OCI-LY7 (cell line): ENCODE measurements around the gene CDKN1C. TPM values are rescaled to one million over a fixed set of nuclear protein-coding genes. Genes with fewer than 3 reads are reported as not detected.

Experiments used
- BruUV-seq: library from RNA; stranded (reverse); fragments of 400-500 nt; replicated peaks from 2 replicates; lab custom pipeline; 2021; lab: Mats Ljungman, UMichigan
- CTCF ChIA-PET: fragments of 300-600 bp; sonication (Branson Sonifier 250); formaldehyde crosslinking; loops from one replicate; lab custom pipeline; 2022; ENCODE audit warnings: antibody characterized with exemption; ENCODE audit not compliant: unreplicated experiment; lab: Charles Lee
- POLR2A ChIA-PET: fragments of 300-600 bp; sonication (Branson Sonifier 250); formaldehyde crosslinking; loops from one replicate; lab custom pipeline; 2022; ENCODE audit warnings: antibody characterized with exemption; lab: Charles Lee
- DNase-seq: peaks from one replicate; pipeline ENCODE4 v3.0.0-alpha.2; 2015; ENCODE audit warnings: low spot score
- H2AFZ ChIP-seq: fragments of 200-600 bp; sonication (generic), shearing (Covaris generic); 2 replicates; pipeline ENCODE4 v1.6.1; 2014; ENCODE audit warnings: mild to moderate bottlenecking, antibody characterized with exemption, low read length, moderate library complexity
- H3K27ac ChIP-seq: fragments of 200-600 bp; sonication (generic); 2 replicates; pipeline ENCODE4 v1.5.1; 2014; ENCODE audit warnings: mixed run types, low read depth, mild to moderate bottlenecking, moderate library complexity, low read length, inconsistent platforms; ENCODE audit not compliant: poor library complexity, severe bottlenecking
- H3K36me3 ChIP-seq: fragments of 200-600 bp; sonication (generic); 2 replicates; pipeline ENCODE4 v1.6.1; 2014; ENCODE audit warnings: mild to moderate bottlenecking, antibody characterized with exemption, low read length, moderate library complexity, mixed read lengths; ENCODE audit not compliant: insufficient read depth
- H3K4me1 ChIP-seq: fragments of 200-600 bp; sonication (generic); 2 replicates; pipeline ENCODE4 v1.5.1; 2014; ENCODE audit warnings: mild to moderate bottlenecking, low read length; ENCODE audit not compliant: insufficient read depth, poor library complexity, severe bottlenecking
- H3K4me2 ChIP-seq: fragments of 200-600 bp; sonication (generic); 2 replicates; pipeline ENCODE4 v1.6.1; 2014; ENCODE audit warnings: mild to moderate bottlenecking, low read length
- H3K4me3 ChIP-seq: fragments of 200-600 bp; sonication (generic); 2 replicates; pipeline ENCODE4 v1.5.1; 2014; ENCODE audit warnings: mild to moderate bottlenecking, low read depth, low read length; ENCODE audit not compliant: poor library complexity, severe bottlenecking
- H3K79me2 ChIP-seq: fragments of 200-600 bp; sonication (generic); 2 replicates; pipeline ENCODE4 v1.6.1; 2016; ENCODE audit warnings: low read depth, mild to moderate bottlenecking, low read length, moderate library complexity, mixed read lengths; ENCODE audit not compliant: insufficient read depth
- H3K9me2 ChIP-seq: fragments of 200-600 bp; sonication (generic); 2 replicates; pipeline ENCODE4 v1.6.1; 2016; ENCODE audit warnings: mild to moderate bottlenecking, low read length, mixed read lengths; ENCODE audit not compliant: insufficient read depth
- H3K9me3 ChIP-seq: fragments of 200-600 bp; sonication (generic); 2 replicates; pipeline ENCODE4 v1.6.1; 2014; ENCODE audit warnings: mild to moderate bottlenecking, mixed run types, low read length, mixed read lengths
- H4K20me1 ChIP-seq: fragments of 200-600 bp; sonication (generic); 2 replicates; pipeline ENCODE4 v1.6.1; 2014; ENCODE audit warnings: mild to moderate bottlenecking, antibody characterized with exemption, low read length, moderate library complexity, mixed read lengths; ENCODE audit not compliant: insufficient read depth
- CTCF ChIP-seq: fragments of 200-600 bp; sonication (generic); conservative IDR thresholded peaks from 2 replicates; pipeline ENCODE4 v1.5.1; 2014; ENCODE audit warnings: mild to moderate bottlenecking, antibody characterized with exemption, low read length, moderate library complexity, mixed read lengths
- EZH2phosphoT487 ChIP-seq: fragments of 200-600 bp; sonication (generic); IDR thresholded peaks from 2 replicates; pipeline ENCODE4 v1.6.1; 2018; ENCODE audit warnings: low read depth, borderline replicate concordance, mild to moderate bottlenecking, mixed run types, antibody characterized with exemption, low read length, moderate library complexity, mixed read lengths
- intact Hi-C: fragments of 100-400 bp; cut with micrococcal nuclease; formaldehyde crosslinking; loops from one replicate; pipeline ENCODE4 v1.10.0; 2022; ENCODE audit not compliant: unreplicated experiment
- total RNA-seq, 2 experiments: library from RNA; depleted of rRNA in 1 of 2; stranded (reverse); fragments of >200 nt in 1 of 2; shearing (Covaris generic) in 1 of 2; gene quantifications; 2 replicates each; pipeline ENCODE4 v1.2.3, GENCODE V29; 2014 to 2022

Gene CDKN1C
- total RNA-seq, 2 experiments from 2014 or later: 0.13 to 0.55 TPM

DNA sequence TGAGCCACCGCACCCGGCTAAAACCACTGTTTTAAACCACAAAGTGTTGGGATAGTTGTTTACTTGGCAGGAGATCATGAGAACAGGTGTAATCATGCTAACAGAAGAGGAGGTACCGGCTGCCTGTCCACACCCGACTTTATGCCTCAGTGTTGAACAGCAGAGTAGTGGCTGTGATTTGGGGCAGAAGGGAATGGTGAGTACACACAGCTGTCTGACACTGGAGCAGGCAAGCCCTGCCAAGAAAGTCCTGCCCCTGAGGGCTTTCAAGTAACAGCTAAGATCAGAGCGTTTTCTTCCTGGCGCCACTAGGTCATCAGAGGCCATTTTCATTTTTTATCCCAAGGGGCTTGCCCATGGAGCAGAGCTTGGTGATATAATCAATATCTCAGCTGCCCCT lies 8.1 kb downstream of the CDKN1C start:
- H3K27ac ChIP-seq: no peak overlapping the region
- no peaks in the 10 kb centered on the region for H3K4me1 ChIP-seq
- no peak overlapping the region for H3K4me2 ChIP-seq
- no peaks in the 10 kb centered on the region; the same call in 1 of the 2 replicates for H4K20me1 ChIP-seq
- TF ChIP-seq CTCF: no peak
- no peak for TF ChIP-seq EZH2phosphoT487
- intact Hi-C loops: no loop called here
- BruUV-seq: no TSS peak
- H3K9me2 ChIP-seq: no peaks in the 10 kb centered on the region
- no peaks in the 10 kb centered on the region for H3K79me2 ChIP-seq
- H3K36me3 ChIP-seq: no peaks in the 10 kb centered on the region
- CTCF ChIA-PET: no interaction called here
- H2AFZ ChIP-seq: no peak overlapping the region
- POLR2A ChIA-PET: interaction anchor here (0.7 kb wide), 1 partner anchor 504 kb away, joined by 6 read pairs; no protein-coding TSS in a partner anchor
- DNase-seq: no peak
- no peak overlapping the region for H3K4me3 ChIP-seq
- no peaks in the 10 kb centered on the region for H3K9me3 ChIP-seq

DNA sequence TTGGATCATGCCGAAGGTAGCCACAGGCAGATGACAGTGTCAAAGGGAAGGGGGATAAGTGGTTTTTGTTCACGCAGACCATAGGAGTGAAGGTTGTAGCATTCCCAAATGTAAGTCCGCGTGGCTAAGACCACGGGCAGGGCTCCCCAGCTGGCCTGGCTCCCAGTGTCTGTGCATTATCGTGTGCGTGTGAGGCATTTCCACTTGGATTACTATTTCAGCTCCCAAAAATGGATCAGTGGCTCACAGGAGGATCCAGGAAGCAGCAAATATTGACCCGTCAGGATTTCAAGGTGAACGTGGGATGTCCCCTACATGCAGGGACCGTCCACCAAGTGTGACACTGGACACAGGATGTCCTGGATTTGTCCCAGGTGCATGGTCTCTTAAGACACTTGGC lies 10.6 kb downstream of the CDKN1C start:
- intact Hi-C loops: no loop called here
- no peak overlapping the region for H2AFZ ChIP-seq
- no peaks in the 10 kb centered on the region for H4K20me1 ChIP-seq
- ChIA-PET CTCF (interaction anchor here (0.5 kb wide), 1 partner anchor 19 kb away, joined by 3 read pairs; no protein-coding TSS in a partner anchor), POLR2A (interaction anchor here (0.6 kb wide), 1 partner anchor 159 kb away, joined by 3 read pairs; no protein-coding TSS in a partner anchor)
- H3K4me2 ChIP-seq: no peak overlapping the region
- no peaks in the 10 kb centered on the region for H3K36me3 ChIP-seq
- DNase-seq: no peak
- no peaks in the 10 kb centered on the region for H3K9me2 ChIP-seq
- no peak overlapping the region for H3K4me3 ChIP-seq
- no TSS peak for BruUV-seq
- no peaks in the 10 kb centered on the region for H3K9me3 ChIP-seq
- TF ChIP-seq CTCF: no peak
- TF ChIP-seq EZH2phosphoT487: no peak
- H3K4me1 ChIP-seq: no peaks in the 10 kb centered on the region
- no peaks in the 10 kb centered on the region for H3K79me2 ChIP-seq
- no peak overlapping the region for H3K27ac ChIP-seq

DNA sequence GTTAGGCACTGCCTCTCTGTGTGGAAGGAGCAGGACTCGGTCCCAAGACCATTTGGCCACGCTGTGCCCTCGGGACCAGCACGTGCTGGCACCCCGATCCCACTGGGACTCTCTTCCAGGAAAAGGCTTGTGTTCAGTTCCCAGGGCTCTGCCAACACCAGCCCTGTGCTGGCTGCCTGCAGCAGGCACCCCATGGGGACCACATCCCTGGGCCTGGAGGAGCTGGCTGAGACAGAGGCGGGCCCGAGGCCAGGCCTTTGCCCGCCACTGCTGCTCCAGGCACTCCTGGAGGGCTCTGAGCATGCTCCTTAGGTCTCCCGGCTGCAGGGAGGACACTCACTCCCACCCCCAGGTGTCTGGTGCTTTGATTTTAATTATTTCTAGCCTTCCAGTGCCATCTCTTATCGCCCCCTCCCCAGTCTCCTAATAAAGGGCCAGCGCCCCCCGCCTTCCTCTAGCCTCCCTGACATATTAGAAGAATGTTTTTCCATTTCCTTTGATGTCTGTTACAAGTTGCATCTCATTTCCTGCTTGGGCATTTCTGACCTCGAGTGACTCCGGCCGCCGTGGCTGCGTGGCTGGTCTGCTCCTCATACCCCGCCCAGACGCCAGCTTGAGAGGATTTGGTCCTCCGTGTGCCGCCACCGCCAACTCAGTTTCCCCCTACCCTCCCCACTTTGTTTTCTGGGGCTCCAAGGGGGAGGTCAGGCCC lies 14.4 kb downstream of the CDKN1C start:
- H3K36me3 ChIP-seq: no peaks in the 10 kb centered on the region
- CTCF ChIA-PET: no interaction called here

More for the DNA sequence above, 14.4 kb downstream of the CDKN1C start:
- H3K4me3 ChIP-seq: no peak overlapping the region
- H3K27ac ChIP-seq: no peak overlapping the region
- no peak overlapping the region for H2AFZ ChIP-seq
- intact Hi-C loops: no loop called here
- H4K20me1 ChIP-seq: no peaks in the 10 kb centered on the region
- no TSS peak for BruUV-seq
- no peak overlapping the region for H3K4me2 ChIP-seq
- POLR2A ChIA-PET: no interaction called here
- no peaks in the 10 kb centered on the region for H3K79me2 ChIP-seq
- no peaks in the 10 kb centered on the region for H3K9me3 ChIP-seq
- DNase-seq: no peak
- no peaks in the 10 kb centered on the region for H3K4me1 ChIP-seq
- H3K9me2 ChIP-seq: no peaks in the 10 kb centered on the region
- no peak for TF ChIP-seq CTCF
- no peak for TF ChIP-seq EZH2phosphoT487
